Nephron progenitor cell (in vitro differentiated cells): ENCODE data around the gene ST14.
A peak's percentile ranks its signal among the peaks of the same experiment; 100 is the strongest.

Experiments
- DNase-seq: peaks from one replicate; pipeline ENCODE4 v3.0.0; 2021
- H3K27ac Mint-ChIP-seq: 2 replicates; pipeline ENCODE4 v1.8.0; 2021; ENCODE audit warnings: mild to moderate bottlenecking, moderate library complexity, mixed read lengths
- H3K27me3 Mint-ChIP-seq: 2 replicates; pipeline ENCODE4 v1.8.0; 2021; ENCODE audit warnings: mild to moderate bottlenecking, low read depth, mixed read lengths; ENCODE audit not compliant: poor library complexity
- H3K36me3 Mint-ChIP-seq: 2 replicates; pipeline ENCODE4 v1.8.0; 2021; ENCODE audit warnings: low read depth, mixed read lengths
- H3K4me1 Mint-ChIP-seq: 2 replicates; pipeline ENCODE4 v1.8.0; 2021; ENCODE audit warnings: mixed read lengths
- H3K4me3 Mint-ChIP-seq: 2 replicates; pipeline ENCODE4 v1.8.0; 2021; ENCODE audit warnings: mild to moderate bottlenecking, moderate library complexity, mixed read lengths
- H3K9me3 Mint-ChIP-seq: 2 replicates; pipeline ENCODE4 v1.8.0; 2021; ENCODE audit warnings: mild to moderate bottlenecking, moderate library complexity, mixed read lengths
- CTCF ChIP-seq: fragments of 200-600 bp; sonication (generic); IDR thresholded peaks from 2 replicates; pipeline ENCODE4 v1.5.0; 2021; ENCODE audit warnings: antibody characterized with exemption

Gene ST14

GRCh38 chr11:130115218-130115617 lies 44.4 kb upstream of the ST14 start:
- no peak overlapping the region for H3K4me3 Mint-ChIP-seq
- no peak for DNase-seq

GRCh38 chr11:130118165-130118564 lies 41.4 kb upstream of the ST14 start:
- Mint-ChIP-seq H3K9me3 (no peaks in the 10 kb centered on the region), H3K4me3 (no peak overlapping the region), H3K27me3 (no peaks in the 10 kb centered on the region), H3K4me1 (no peaks in the 10 kb centered on the region), H3K27ac (no peak overlapping the region), H3K36me3 (peaks cover 53% of the 10 kb centered on the region)
- TF ChIP-seq CTCF = no peak
- no peak for DNase-seq

More at GRCh38 chr11:130115218-130115617, 44.4 kb upstream of the ST14 start:
- H3K27ac Mint-ChIP-seq = no peak overlapping the region
- no peaks in the 10 kb centered on the region for H3K27me3 Mint-ChIP-seq
- H3K9me3 Mint-ChIP-seq = no peaks in the 10 kb centered on the region
- H3K36me3 Mint-ChIP-seq = peaks cover 50% of the 10 kb centered on the region
- TF ChIP-seq CTCF = no peak
- H3K4me1 Mint-ChIP-seq = peaks cover 16% of the 10 kb centered on the region

GRCh38 chr11:130118636-130119387 lies 40.8 kb upstream of the ST14 start:
- DNase-seq = no peak
- H3K4me3 Mint-ChIP-seq = no peak overlapping the region

GRCh38 chr11:130120045-130120444 lies 39.5 kb upstream of the ST14 start:
- DNase-seq = no peak
- H3K27me3 Mint-ChIP-seq = no peaks in the 10 kb centered on the region
- no peak for TF ChIP-seq CTCF
- H3K9me3 Mint-ChIP-seq = no peaks in the 10 kb centered on the region
- H3K4me3 Mint-ChIP-seq = no peak overlapping the region
- H3K4me1 Mint-ChIP-seq = peaks cover 15% of the 10 kb centered on the region
- H3K36me3 Mint-ChIP-seq = peaks cover 62% of the 10 kb centered on the region
- no peak overlapping the region for H3K27ac Mint-ChIP-seq

More at GRCh38 chr11:130118636-130119387, 40.8 kb upstream of the ST14 start:
- Mint-ChIP-seq H3K27me3 (no peaks in the 10 kb centered on the region), H3K4me1 (peaks cover 3% of the 10 kb centered on the region), H3K27ac (peak overlapping the region; percentile 93), H3K36me3 (peaks cover 58% of the 10 kb centered on the region), H3K9me3 (no peaks in the 10 kb centered on the region)
- TF ChIP-seq CTCF = no peak

- H3K4me3 Mint-ChIP-seq = no peak overlapping the region
These were observed 38.1 kb upstream of the ST14 start for GRCh38 chr11:130121445-130121978.

More at GRCh38 chr11:130121445-130121978, 38.1 kb upstream of the ST14 start:
- Mint-ChIP-seq H3K27ac (peak overlapping the region; percentile 39), H3K27me3 (no peaks in the 10 kb centered on the region), H3K4me1 (peaks cover 15% of the 10 kb centered on the region), H3K9me3 (no peaks in the 10 kb centered on the region), H3K36me3 (peaks cover 56% of the 10 kb centered on the region)
- TF ChIP-seq CTCF = no peak
- no peak for DNase-seq
